K562 (cell line): ENCODE data around the gene CARM1. TPM values are rescaled to one million over a fixed set of nuclear protein-coding genes. Genes with fewer than 3 reads are reported as not detected.

Experiments
- ATAC-seq: fragments of 200-7000 bp; cut with Tn5 transposase; 3 replicates; pipeline ENCODE4 v1.9.1; 2020; ENCODE audit warnings: moderate library complexity
- BruUV-seq: library from RNA; stranded (reverse); fragments of 400-500 nt; replicated peaks from 2 replicates; lab custom pipeline; 2021; lab: Mats Ljungman, UMichigan
- CTCF ChIA-PET: fragments of 300-600 bp; formaldehyde crosslinking; extraction: SDS; loops from one replicate; lab custom pipeline; 2021; ENCODE audit warnings: low intra/inter-chr PET ratio; lab: Yijun Ruan, JAX
- POLR2A ChIA-PET: fragments of 300-600, 350-650 bp; sonication (Branson Sonifier 250); formaldehyde crosslinking; extraction: SDS; loops from one replicate; lab custom pipeline; 2021; ENCODE audit warnings: antibody characterized with exemption, inconsistent platforms; lab: Yijun Ruan, JAX
- DNase-seq, 4 experiments: peaks; one replicate each; pipeline versions ENCODE4 v3.0.0 to v3.0.0-alpha.2; 2011 to 2018; ENCODE audit warnings: low spot score in 3 of 4, mixed read lengths in 3 of 4; ENCODE audit errors: extremely low read depth in 1 of 4
- FAIRE-seq: peaks from 2 replicates; lab custom pipeline; 2011; peaks lifted over from hg19 to GRCh38; lab: Jason Lieb, UNC
- H2AFZ ChIP-seq: 2 replicates; pipeline ENCODE4 v1.6.0; 2011; ENCODE audit warnings: low read depth, low read length, control low read depth, inconsistent platforms
- H3K27ac ChIP-seq: fragments of 200-600 bp; 3 replicates; pipeline ENCODE4 v1.8.0; 2011; ENCODE audit warnings: low read depth, mild to moderate bottlenecking, control low read depth, inconsistent platforms, low read length, moderate library complexity, mixed read lengths; ENCODE audit errors: extremely low read depth
- H3K27me3 ChIP-seq, 2 experiments: fragments of 300-600 bp in 1 of 2; 2 replicates in 1 of 2; 3 replicates in 1 of 2; pipeline versions ENCODE4 v1.6.0 to v1.8.0; 2011; ENCODE audit warnings: inconsistent platforms in 2 of 2, low read length in 2 of 2, mild to moderate bottlenecking in 1 of 2, mixed read lengths in 1 of 2, moderate library complexity in 1 of 2; ENCODE audit not compliant: control insufficient read depth in 2 of 2, insufficient read depth in 2 of 2
- H3K36me3 ChIP-seq: fragments of 300-600 bp; 3 replicates; pipeline ENCODE4 v1.8.0; 2011; ENCODE audit warnings: mild to moderate bottlenecking, low read length, inconsistent platforms; ENCODE audit not compliant: control insufficient read depth, insufficient read depth
- H3K4me1 ChIP-seq, 2 experiments: fragments of 200-600 bp in 1 of 2; replicated peaks in 1 of 2; 2 replicates in 1 of 2; 3 replicates in 1 of 2; pipeline versions ENCODE4 v1.5.1 to v1.8.0; 2011; ENCODE audit warnings: inconsistent platforms in 2 of 2, low read length in 2 of 2, mild to moderate bottlenecking in 1 of 2, mixed read lengths in 1 of 2, moderate library complexity in 1 of 2; ENCODE audit not compliant: control insufficient read depth in 2 of 2, insufficient read depth in 2 of 2
- H3K4me2 ChIP-seq: 2 replicates; pipeline ENCODE4 v1.6.1; 2011; ENCODE audit warnings: low read length, control low read depth, inconsistent platforms, mixed read lengths; ENCODE audit not compliant: insufficient read depth
- H3K4me3 ChIP-seq: fragments of 200-600 bp; sonication (generic), shearing (Covaris generic); 2 replicates; pipeline ENCODE4 v1.5.1; 2016; ENCODE audit warnings: control low read depth, inconsistent platforms
- H3K79me2 ChIP-seq: fragments of 200-600 bp; 3 replicates; pipeline ENCODE4 v1.8.0; 2011; ENCODE audit warnings: low read length, inconsistent platforms; ENCODE audit not compliant: control insufficient read depth, insufficient read depth
- H3K9ac ChIP-seq, 2 experiments: 2 replicates each; pipeline versions ENCODE4 v1.6.0 to v1.6.1; 2011; ENCODE audit warnings: low read depth in 2 of 2, low read length in 2 of 2, control low read depth in 1 of 2, inconsistent platforms in 1 of 2, mild to moderate bottlenecking in 1 of 2, mixed read lengths in 1 of 2; ENCODE audit not compliant: insufficient read depth in 1 of 2
- H3K9me1 ChIP-seq: one replicate; pipeline ENCODE4 v1.6.0; 2011; ENCODE audit warnings: inconsistent platforms, mild to moderate bottlenecking, low read length, moderate library complexity; ENCODE audit not compliant: control insufficient read depth, insufficient read depth
- H3K9me3 ChIP-seq: replicated peaks from 2 replicates; pipeline ENCODE4 v1.5.1; 2011; ENCODE audit warnings: low read depth, low read length, inconsistent platforms; ENCODE audit not compliant: control insufficient read depth, insufficient read depth
- H4K20me1 ChIP-seq: replicated peaks from 2 replicates; pipeline ENCODE4 v1.6.1; 2011; ENCODE audit warnings: low read length, inconsistent platforms, mixed read lengths; ENCODE audit not compliant: control insufficient read depth, insufficient read depth
- DIDO1 ChIP-seq: fragments of 450-650 bp; IDR thresholded peaks from 2 replicates; pipeline ENCODE4 v1.6.1; 2016; ENCODE audit warnings: low read depth, missing biosample characterization, missing genetic modification characterization
- E2F4 ChIP-seq: sonication (generic); formaldehyde crosslinking; IDR thresholded peaks from 2 replicates; pipeline ENCODE4 v1.8.0; 2022; ENCODE audit warnings: mild to moderate bottlenecking, low read depth, missing genetic modification reagents
- EGR1 ChIP-seq: fragments of 450-650 bp; conservative IDR thresholded peaks from 2 replicates; pipeline ENCODE4 v1.6.1; 2017; ENCODE audit warnings: mild to moderate bottlenecking
- FOXA1 ChIP-seq: fragments of 450-650 bp; IDR thresholded peaks from 2 replicates; pipeline ENCODE4 v1.6.1; 2016; ENCODE audit warnings: mild to moderate bottlenecking, borderline replicate concordance
- NKRF ChIP-seq: fragments of 450-650 bp; IDR thresholded peaks from 2 replicates; pipeline ENCODE4 v1.6.1; 2016; ENCODE audit warnings: borderline replicate concordance
- NONO ChIP-seq, 2 experiments: fragments of 200-400 bp in 1 of 2; fragments of 450-650 bp in 1 of 2; formaldehyde crosslinking in 1 of 2; IDR thresholded peaks; 2 replicates each; pipeline ENCODE4 v1.6.1; 2017; ENCODE audit warnings: low read depth in 2 of 2, mild to moderate bottlenecking in 2 of 2, moderate library complexity in 2 of 2, low read length in 1 of 2
- POLR2AphosphoS2 ChIP-seq: IDR thresholded peaks from 2 replicates; pipeline ENCODE4 v1.6.1; 2012; ENCODE audit warnings: low read length, improper control_type of control experiment
- PRMT5 ChIP-seq: sonication (generic); formaldehyde crosslinking; IDR thresholded peaks from 2 replicates; pipeline ENCODE4 v1.5.0; 2020; ENCODE audit warnings: missing genetic modification reagents
- SAFB ChIP-seq: fragments of 200-400 bp; formaldehyde crosslinking; IDR thresholded peaks from 2 replicates; pipeline ENCODE4 v1.6.1; 2017; ENCODE audit warnings: low read depth, low read length, borderline replicate concordance
- TEAD4 ChIP-seq, 2 experiments: sonication (generic) in 1 of 2; formaldehyde crosslinking in 1 of 2; IDR thresholded peaks; 2 replicates each; pipeline versions ENCODE4 v1.6.1 to v1.8.0; 2012 to 2022; ENCODE audit warnings: borderline replicate concordance in 1 of 2, inconsistent platforms in 1 of 2, low read length in 1 of 2, mild to moderate bottlenecking in 1 of 2, missing genetic modification reagents in 1 of 2
- ZBTB1 ChIP-seq: sonication (generic); formaldehyde crosslinking; IDR thresholded peaks from 2 replicates; pipeline ENCODE4 v1.8.1; 2023; ENCODE audit warnings: missing genetic modification reagents, low read depth, mild to moderate bottlenecking, borderline replicate concordance
- ZBTB2 ChIP-seq: fragments of 450-650 bp; IDR thresholded peaks from 2 replicates; pipeline ENCODE4 v1.6.1; 2016; ENCODE audit warnings: antibody characterized with exemption
- ZNF217 ChIP-seq: sonication (generic); formaldehyde crosslinking; IDR thresholded peaks from 2 replicates; pipeline ENCODE4 v1.8.0; 2022; ENCODE audit warnings: mild to moderate bottlenecking, missing genetic modification reagents
- ZNF830 ChIP-seq: fragments of 250-450 bp; sonication (Bioruptor Pico); IDR thresholded peaks from 2 replicates; pipeline ENCODE4 v1.5.0; 2021; ENCODE audit warnings: mild to moderate bottlenecking
- WGBS: fragments of 100-300 bp; shearing (Covaris generic); methylation state at CpG from one replicate; pipeline ENCODE4 v1.1.6; 2016; ENCODE audit warnings: low coverage, mixed read lengths; ENCODE audit not compliant: insufficient coverage; ENCODE audit errors: missing lambda C conversion rate; 5-methylcytosine and 5-hydroxymethylcytosine counted together
- in situ Hi-C: fragments of 300-500 bp; cut with MboI; formaldehyde crosslinking; loops from 4 replicates; pipeline ENCODE4 v1.15.0; 2018; ENCODE audit warnings: inconsistent platforms, mixed read lengths
- intact Hi-C: fragments of 100-400 bp; cut with micrococcal nuclease; formaldehyde crosslinking; loops from 2 replicates; pipeline ENCODE4 v1.14.2; 2022
- polyA plus RNA-seq, 8 experiments: library from polyadenylated mRNA; depleted of rRNA in 4 of 8; stranded (reverse) in 5 of 8; unstranded in 3 of 8; fragments of >200 nt; fragmentation: Nextera tagmentation in 2 of 8; fragmentation: Illumina TruSeq in 1 of 8; extraction: Ambion mirVana in 2 of 8; extraction: Trizol in 1 of 8; gene quantifications; 2 replicates each; pipeline versions ENCODE4 v1.2.1 to v1.2.3, GENCODE V29; 2011 to 2014; ENCODE audit warnings: inconsistent platforms in 1 of 8, missing spikeins in 1 of 8
- total RNA-seq, 7 experiments: library from RNA; depleted of rRNA in 6 of 7; stranded (reverse); fragments of >200 nt in 6 of 7; fragmentation: Illumina TruSeq in 2 of 7; extraction: Trizol in 2 of 7; gene quantifications; 2 replicates each; pipeline versions ENCODE4 v1.2.1 to v1.2.3, GENCODE V29; 2011 to 2021; ENCODE audit warnings: low replicate concordance in 1 of 7
- TF ChIP-seq, protein P1 (sequence below): sonication (generic); IDR thresholded peaks from 2 replicates; pipeline ENCODE4 v1.6.1; 2016

The CARM1 gene
- total and polyA plus RNA-seq, 9 of the 15 experiments (the other 6 are each of a cell fraction or from before 2014, with no cell fraction given), result 0.36 to 86.0 (median 29.7) TPM

GRCh38 chr19:10835089-10835753 is 36.1 kb upstream of the CARM1 start:
- 5% methylated on average over 28 of the region's 32 CpGs for WGBS
- no peaks in the 10 kb centered on the region for H3K27me3 ChIP-seq
- H3K4me2 ChIP-seq, result peak overlapping the region; percentile 95
- intact Hi-C loops, result no loop called here
- ChIA-PET POLR2A (interaction anchor here (0.6 to 7.4 kb wide), 15 partner anchors 9 to 238 kb away, joined by 3 to 58 read pairs (median 4); partner anchors contain the start of genes DNM2 and QTRT1), CTCF (no interaction called here)
- peak in 3 of 4 experiments; percentile 47 to 99 (median 49) for DNase-seq
- in situ Hi-C loops, result no loop called here
- H3K9me1 ChIP-seq, result no peaks in the 10 kb centered on the region
- peaks cover 7% of the 10 kb centered on the region; the same call in 2 of the 3 replicates for H3K79me2 ChIP-seq
- peak; percentile 90 for ATAC-seq
- BruUV-seq, result TSS peak; percentile 68
- H3K4me3 ChIP-seq, result peak overlapping the region; percentile 63
- peak overlapping the region; percentile 73 for H2AFZ ChIP-seq
- peaks cover 48% of the 10 kb centered on the region; the same call in 2 of the 3 replicates for H3K36me3 ChIP-seq
- H3K9me3 ChIP-seq, result peaks cover 13% of the 10 kb centered on the region
- peak overlapping the region; percentile 80 for H3K27ac ChIP-seq
- FAIRE-seq, result peak; percentile 99
- peak overlapping the region; percentile 92 to 93 for H3K9ac ChIP-seq
- H4K20me1 ChIP-seq, result peaks cover 7% of the 10 kb centered on the region; the same call in 1 of the 2 replicates
- peaks cover 17 to 56% of the 10 kb centered on the region in 2 experiments; a peak in 4 of 5 replicates for H3K4me1 ChIP-seq
- TF ChIP-seq PRMT5 (CRISPR knock-in tag) (0 out of 2 replicates have a peak, but pooled peaks have one; percentile 50), NKRF (peak; percentile 71; the same call in 1 of the 2 replicates), NONO (IDR thresholded peaks at IDR 0.05; ENCODE audit: low read depth in 2 of 2, low read length in 1 of 2) (no peak), ZBTB1 (CRISPR knock-in tag) (no peak), TEAD4 (IDR thresholded peaks at IDR 0.05; ENCODE audit: low read length) (no peak), TEAD4 (CRISPR knock-in tag; IDR thresholded peaks at IDR 0.05; ENCODE audit: borderline replicate concordance) (no peak), ZNF830 (CRISPR knock-in tag) (no peak), SAFB (no peak), ZNF217 (CRISPR knock-in tag) (no peak), EGR1 (peak; percentile 96; the same call in 1 of the 2 replicates), E2F4 (CRISPR knock-in tag) (peak; percentile 67; the same call in 1 of the 2 replicates), FOXA1 (no peak), POLR2AphosphoS2 (peak; percentile 78; the same call in 1 of the 2 replicates), ZBTB2 (no peak), DIDO1 (no peak)
- TF ChIP-seq, protein P1, sequence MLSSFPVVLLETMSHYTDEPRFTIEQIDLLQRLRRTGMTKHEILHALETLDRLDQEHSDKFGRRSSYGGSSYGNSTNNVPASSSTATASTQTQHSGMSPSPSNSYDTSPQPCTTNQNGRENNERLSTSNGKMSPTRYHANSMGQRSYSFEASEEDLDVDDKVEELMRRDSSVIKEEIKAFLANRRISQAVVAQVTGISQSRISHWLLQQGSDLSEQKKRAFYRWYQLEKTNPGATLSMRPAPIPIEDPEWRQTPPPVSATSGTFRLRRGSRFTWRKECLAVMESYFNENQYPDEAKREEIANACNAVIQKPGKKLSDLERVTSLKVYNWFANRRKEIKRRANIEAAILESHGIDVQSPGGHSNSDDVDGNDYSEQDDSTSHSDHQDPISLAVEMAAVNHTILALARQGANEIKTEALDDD, result 0 out of 2 replicates have a peak, but pooled peaks have one; percentile 31
